Esophagus squamous epithelium (tissue), 4 donors: ENCODE data around the gene LRBA.

Experiments
- CTCF ChIP-seq, 6 experiments: fragments of 450-650 bp in 4 of 6; fragments of 200-600 bp in 2 of 6; sonication (generic) in 2 of 6; IDR thresholded peaks; one replicate each; pipeline ENCODE4 v1.5.1; 2016 to 2019; ENCODE audit warnings: antibody characterized with exemption in 6 of 6, mild to moderate bottlenecking in 4 of 6, moderate library complexity in 4 of 6
- POLR2A ChIP-seq, 4 donors: fragments of 450-650 bp; IDR thresholded peaks; one replicate each; pipeline ENCODE4 v1.6.1; 2017; ENCODE audit warnings: antibody characterized with exemption in 4 of 4, mild to moderate bottlenecking in 4 of 4, moderate library complexity in 3 of 4

DNA sequence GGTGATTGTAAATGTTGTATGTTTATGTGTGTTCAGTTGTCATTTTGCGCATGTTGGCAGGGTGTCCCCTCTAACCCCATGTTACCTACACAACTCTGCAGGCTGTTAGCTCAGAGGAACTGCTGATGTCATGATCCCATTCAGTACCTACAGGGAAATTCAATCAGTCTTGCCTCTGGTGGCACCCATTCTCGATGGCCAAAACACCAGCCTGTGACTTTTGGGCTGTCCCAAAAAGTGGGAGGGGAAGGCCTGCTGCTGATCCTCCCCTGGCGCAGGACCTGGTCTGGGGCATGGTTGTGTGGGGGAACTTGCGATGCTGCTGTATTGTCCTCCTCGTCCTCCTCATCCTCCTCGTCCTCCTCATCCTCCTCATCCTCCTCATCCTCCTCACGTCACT lies 762.3 kb downstream of the LRBA start:
- no peak for TF ChIP-seq CTCF (IDR thresholded peaks at IDR 0.05)
- no peak for TF ChIP-seq POLR2A (IDR thresholded peaks at IDR 0.05)
